Mucosa of gallbladder (tissue), 1 donor: ENCODE results near the gene ISYNA1. TPM values are rescaled to one million over a fixed set of nuclear protein-coding genes. Genes with fewer than 3 reads are reported as not detected.

Experiments
- DNase-seq: peaks from one replicate; pipeline ENCODE4 v3.0.0-alpha.2; 2020; ENCODE audit warnings: low spot score
- total RNA-seq: library from RNA; stranded (reverse); gene quantifications from one replicate; pipeline ENCODE4 v1.2.1, GENCODE V29; 2021
- donor health status: DM: no; HTN: no; CAD: no.

The ISYNA1 gene
- total RNA-seq, 1 donor from 2014 or later: 37.1 TPM

- no peak for DNase-seq
These were observed 6.4 kb downstream of the ISYNA1 start for GRCh38 chr19:18431351-18432197.

- no peak for DNase-seq
These were observed 7.4 kb downstream of the ISYNA1 start for GRCh38 chr19:18430417-18431144.

GRCh38 chr19:18429717-18430416, 8.1 kb downstream of the ISYNA1 start:
- DNase-seq: no peak

- DNase-seq: peak; percentile 67
These were observed 8.9 kb downstream of the ISYNA1 start for GRCh38 chr19:18428787-18429674.

GRCh38 chr19:18428173-18428786, 9.7 kb downstream of the ISYNA1 start:
- no peak for DNase-seq

GRCh38 chr19:18427743-18428113, 10.2 kb downstream of the ISYNA1 start:
- DNase-seq: no peak

- DNase-seq: no peak
These were observed 10.7 kb downstream of the ISYNA1 start for GRCh38 chr19:18427080-18427742.

- no peak for DNase-seq
These were observed 11.5 kb downstream of the ISYNA1 start for GRCh38 chr19:18426416-18426767.

- DNase-seq: no peak
These were observed 12.2 kb downstream of the ISYNA1 start for GRCh38 chr19:18425515-18426415.

- DNase-seq: no peak
These were observed 12.9 kb downstream of the ISYNA1 start for GRCh38 chr19:18424890-18425514.

- DNase-seq: no peak
These were observed 13.6 kb downstream of the ISYNA1 start for GRCh38 chr19:18424122-18424889.

- DNase-seq: no peak
These were observed 14.5 kb downstream of the ISYNA1 start for GRCh38 chr19:18423258-18424020.

GRCh38 chr19:18422530-18423191, 15.3 kb downstream of the ISYNA1 start:
- DNase-seq: no peak

- DNase-seq: no peak
These were observed 16.5 kb downstream of the ISYNA1 start for GRCh38 chr19:18421371-18421959.

- DNase-seq: no peak
These were observed 17.0 kb downstream of the ISYNA1 start for GRCh38 chr19:18420930-18421329.

- no peak for DNase-seq
These were observed 18.1 kb downstream of the ISYNA1 start for GRCh38 chr19:18419699-18420460.
